ENCODE measurements around the gene DOCK3. TPM values are rescaled to one million over a fixed set of nuclear protein-coding genes. Genes with fewer than 3 reads are reported as not detected.

The DOCK3 gene
- total RNA-seq, 1 experiment from 2014 or later, result 8.3 TPM

GRCh38 chr3:50950591-50950990 lies 275.9 kb downstream of the DOCK3 start:
- H4K91ac ChIP-seq (ENCODE audit: insufficient read length, low read depth, low read length), result no peak overlapping the region
- H2AFZ ChIP-seq (ENCODE audit: low read length), result no peak overlapping the region
- H4K20me1 ChIP-seq (ENCODE audit: control insufficient read depth, insufficient read depth, insufficient read length), result no peaks in the 10 kb centered on the region
- no peak overlapping the region for H3K27ac Mint-ChIP-seq
- no peaks in the 10 kb centered on the region for H3K79me1 ChIP-seq (ENCODE audit: insufficient read depth, low read depth, low read length, poor library complexity, severe bottlenecking)
- no peak for DNase-seq
- H4K8ac ChIP-seq (replicated peaks; ENCODE audit: insufficient read length, low read depth, low read length), result no peak overlapping the region
- no peak overlapping the region for H2AK5ac ChIP-seq (ENCODE audit: insufficient read length, low read length)
- no peak overlapping the region for H2BK20ac ChIP-seq (ENCODE audit: low read depth, low read length, poor library complexity, severe bottlenecking)
- H3K23me2 ChIP-seq (ENCODE audit: insufficient read length, low read depth, low read length, poor library complexity, severe bottlenecking), result no peaks in the 10 kb centered on the region
- H3K9ac ChIP-seq (ENCODE audit: extremely low read depth, insufficient read length, low read length), result no peak overlapping the region
- no peak overlapping the region for H3K27ac ChIP-seq (ENCODE audit: insufficient read length, low read depth, low read length)
- H2BK120ac ChIP-seq (ENCODE audit: low read depth, low read length, poor library complexity, severe bottlenecking), result no peak overlapping the region
- no peaks in the 10 kb centered on the region for H3K27me3 ChIP-seq (ENCODE audit: insufficient read depth, low read length)
- no peaks in the 10 kb centered on the region; a peak in 1 of 5 replicates for H3K9me3 Mint-ChIP-seq
- TF ChIP-seq CTCF (conservative IDR thresholded peaks at IDR 0.05), result no peak
- no peak overlapping the region for H3K56ac ChIP-seq (ENCODE audit: insufficient read length, low read depth, low read length)
- H3K4me2 ChIP-seq (ENCODE audit: insufficient read depth, insufficient read length, low read length), result no peak overlapping the region
- H3K27me3 Mint-ChIP-seq (ENCODE audit: low read depth), result no peaks in the 10 kb centered on the region
- no peak overlapping the region for H2BK15ac ChIP-seq (ENCODE audit: low read depth, low read length)
- no CpG with 5 or more reads among the region's 2 CpGs for WGBS (ENCODE audit: extremely low coverage, insufficient read length, low lambda C conversion rate)
- no peak overlapping the region for H3K4ac ChIP-seq (ENCODE audit: low read depth, low read length)
- no peaks in the 10 kb centered on the region for H3K9me3 ChIP-seq (ENCODE audit: control insufficient read depth, low read depth, low read length)
- no peak overlapping the region for H2BK5ac ChIP-seq (ENCODE audit: insufficient read length, low read length)
- peaks cover 2 to 4% (median 2%) of the 10 kb centered on the region in 3 experiments; a peak in 3 of 7 replicates for H3K36me3 Mint-ChIP-seq (ENCODE audit: insufficient read depth in 1 of 3, low read depth in 3 of 3)
- no peak overlapping the region for H3K18ac ChIP-seq (ENCODE audit: insufficient read length, low read depth, low read length)
- no peak overlapping the region for H3K14ac ChIP-seq (ENCODE audit: insufficient read depth, low read length)
- no peak overlapping the region for H2BK12ac ChIP-seq (ENCODE audit: insufficient read length, low read depth, low read length)
- H3K4me3 Mint-ChIP-seq, result no peak overlapping the region
- H3K23ac ChIP-seq (ENCODE audit: insufficient read length, low read depth, low read length), result no peak overlapping the region
- no peaks in the 10 kb centered on the region for H3K79me2 ChIP-seq (ENCODE audit: insufficient read depth, low read length)
- peaks cover 4% of the 10 kb centered on the region in 2 experiments for H3K4me1 Mint-ChIP-seq
- peaks cover 8% of the 10 kb centered on the region; the same call in 1 of the 2 replicates for H3K4me1 ChIP-seq (ENCODE audit: insufficient read depth, low read length)
- H4K5ac ChIP-seq (ENCODE audit: insufficient read length, low read depth, low read length), result no peak overlapping the region
- no peak overlapping the region for H3T11ph ChIP-seq (ENCODE audit: low read length)

Measured in H9 (cell line).